ENCODE measurements around the gene SLC25A41. TPM values are rescaled to one million over a fixed set of nuclear protein-coding genes. Genes with fewer than 3 reads are reported as not detected.

SLC25A41 gene
- total and polyA plus RNA-seq, 2 donors (not counting 1 experiment from before 2014, with no cell fraction given): 0.30 to 0.48 TPM

- Histone ChIP-seq H3K4me3 (ENCODE audit: control extremely low read depth in 1 of 5, extremely low read depth in 1 of 5, insufficient read depth in 1 of 5, low read depth in 2 of 5, low read length in 4 of 5) (no peak overlapping the region), H3K27ac (ENCODE audit: low read length in 2 of 2) (no peak overlapping the region), H3K4me1 (ENCODE audit: control insufficient read depth in 2 of 2, insufficient read depth in 2 of 2, low read length in 2 of 2) (no peaks in the 10 kb centered on the region), H4K20me1 (ENCODE audit: control insufficient read depth, insufficient read depth, low read length, poor library complexity, severe bottlenecking) (no peaks in the 10 kb centered on the region), H3K9me3 (ENCODE audit: control extremely low read depth in 1 of 3, control insufficient read depth in 2 of 3, insufficient read depth in 1 of 3, low read length in 2 of 3) (no peaks in the 10 kb centered on the region), H2AFZ (ENCODE audit: insufficient read depth, low read depth, low read length, poor library complexity, severe bottlenecking) (no peak overlapping the region), H3K27me3 (replicated peaks in 1 of 4; ENCODE audit: control extremely low read depth in 1 of 4, control insufficient read depth in 3 of 4, insufficient read depth in 4 of 4, low read length in 3 of 4) (no peaks in the 10 kb centered on the region), H3K79me2 (ENCODE audit: control insufficient read depth, insufficient read depth, low read length) (no peaks in the 10 kb centered on the region), H3K4me2 (replicated peaks; ENCODE audit: low read depth, low read length, poor library complexity, severe bottlenecking) (no peak overlapping the region), H3K36me3 (replicated peaks in 1 of 2; ENCODE audit: control extremely low read depth in 1 of 2, control insufficient read depth in 1 of 2, extremely low read depth in 1 of 2, insufficient read depth in 2 of 2, low read length in 1 of 2) (no peaks in the 10 kb centered on the region), H3K9ac (ENCODE audit: low read length) (no peak overlapping the region)
- ATAC-seq (ENCODE audit: low read depth) (no peak), DNase-seq (no peak)
- Mint-ChIP-seq H3K27me3 (no peaks in the 10 kb centered on the region), H3K9me3 (ENCODE audit: insufficient read depth) (no peaks in the 10 kb centered on the region), H3K27ac (no peak overlapping the region), H3K4me3 (no peak overlapping the region), H3K4me1 (no peaks in the 10 kb centered on the region)
- TF ChIP-seq EZH2 (IDR thresholded peaks at IDR 0.05; ENCODE audit: borderline replicate concordance, insufficient read depth, low read depth, low read length, poor library complexity, severe bottlenecking) (no peak), CTCF (IDR thresholded peaks at IDR 0.05) (no peak)
- intact Hi-C loops (cut with micrococcal nuclease): no loop called here
- ChIA-PET POLR2A (no interaction called here), CTCF (no interaction called here)
- no CpG with 5 or more reads among the region's 4 CpGs for WGBS (ENCODE audit: insufficient coverage)
Measured at GRCh38 chr19:6439743-6440142, 6.2 kb upstream of the SLC25A41 start.

- no peak for TF ChIP-seq EZH2 (IDR thresholded peaks at IDR 0.05; ENCODE audit: borderline replicate concordance, insufficient read depth, low read depth, low read length, poor library complexity, severe bottlenecking)
- no peak for TF ChIP-seq CTCF (IDR thresholded peaks at IDR 0.05)
- Histone ChIP-seq H3K79me2 (ENCODE audit: control insufficient read depth, insufficient read depth, low read length) (no peaks in the 10 kb centered on the region), H3K9ac (ENCODE audit: low read length) (no peak overlapping the region), H4K20me1 (ENCODE audit: control insufficient read depth, insufficient read depth, low read length, poor library complexity, severe bottlenecking) (no peaks in the 10 kb centered on the region), H3K27ac (ENCODE audit: low read length in 2 of 2) (no peak overlapping the region), H3K27me3 (replicated peaks in 1 of 4; ENCODE audit: control extremely low read depth in 1 of 4, control insufficient read depth in 3 of 4, insufficient read depth in 4 of 4, low read length in 3 of 4) (no peaks in the 10 kb centered on the region), H3K4me1 (ENCODE audit: control insufficient read depth in 2 of 2, insufficient read depth in 2 of 2, low read length in 2 of 2) (peaks cover 0 to 5% of the 10 kb centered on the region in 2 donors), H3K9me3 (ENCODE audit: control extremely low read depth in 1 of 3, control insufficient read depth in 2 of 3, insufficient read depth in 1 of 3, low read length in 2 of 3) (peaks cover 0 to 6% (median 0%) of the 10 kb centered on the region in 3 donors), H3K4me3 (ENCODE audit: control extremely low read depth in 1 of 5, extremely low read depth in 1 of 5, insufficient read depth in 1 of 5, low read depth in 2 of 5, low read length in 4 of 5) (no peak overlapping the region), H3K4me2 (replicated peaks; ENCODE audit: low read depth, low read length, poor library complexity, severe bottlenecking) (no peak overlapping the region), H3K36me3 (replicated peaks in 1 of 2; ENCODE audit: control extremely low read depth in 1 of 2, control insufficient read depth in 1 of 2, extremely low read depth in 1 of 2, insufficient read depth in 2 of 2, low read length in 1 of 2) (no peaks in the 10 kb centered on the region), H2AFZ (ENCODE audit: insufficient read depth, low read depth, low read length, poor library complexity, severe bottlenecking) (no peak overlapping the region)
- POLR2A ChIA-PET: no interaction called here
- Mint-ChIP-seq H3K27ac (no peak overlapping the region), H3K4me1 (no peaks in the 10 kb centered on the region), H3K4me3 (no peak overlapping the region), H3K27me3 (no peaks in the 10 kb centered on the region), H3K9me3 (ENCODE audit: insufficient read depth) (no peaks in the 10 kb centered on the region)
- ATAC-seq (ENCODE audit: low read depth) (no peak), DNase-seq (no peak)
- 91% methylated on average over 7 of the region's 11 CpGs for WGBS (ENCODE audit: insufficient coverage)
- intact Hi-C loops (cut with micrococcal nuclease): no loop called here
- CTCF ChIA-PET: no interaction called here
Measured at GRCh38 chr19:6433165-6433564, 398 bp downstream of the SLC25A41 start.

All from B cell (primary cell).